Muscle layer of colon (tissue), 2 donors: ENCODE measurements around the gene GRIN3B.

ENCODE experiments used
- H3K27ac ChIP-seq: one replicate; pipeline ENCODE4 v1.7.0; 2013; ENCODE audit warnings: low read depth, mild to moderate bottlenecking, low read length, moderate library complexity
- H3K27me3 ChIP-seq, 2 donors: one replicate each; pipeline ENCODE4 v1.7.0; 2013; ENCODE audit warnings: low read length in 2 of 2, mild to moderate bottlenecking in 2 of 2; ENCODE audit not compliant: insufficient read depth in 2 of 2, control insufficient read depth in 1 of 2
- H3K36me3 ChIP-seq: one replicate; pipeline ENCODE4 v1.7.0; 2013; ENCODE audit warnings: mild to moderate bottlenecking, low read length; ENCODE audit not compliant: insufficient read depth
- H3K4me1 ChIP-seq: one replicate; pipeline ENCODE4 v1.7.0; 2013; ENCODE audit warnings: mild to moderate bottlenecking, low read length; ENCODE audit not compliant: insufficient read depth
- H3K4me3 ChIP-seq, 2 donors: one replicate each; pipeline ENCODE4 v1.7.0; 2013; ENCODE audit warnings: low read length in 2 of 2, low read depth in 1 of 2, mild to moderate bottlenecking in 1 of 2, moderate library complexity in 1 of 2
- H3K9ac ChIP-seq: one replicate; pipeline ENCODE4 v1.7.0; 2013; ENCODE audit warnings: low read length
- H3K9me3 ChIP-seq: one replicate; pipeline ENCODE4 v1.7.0; 2013; ENCODE audit warnings: mild to moderate bottlenecking, low read length
- donor health status: abdominal sarcoma.
- donor health status: Adenocarcinoma of cecum.

GRIN3B gene

DNA sequence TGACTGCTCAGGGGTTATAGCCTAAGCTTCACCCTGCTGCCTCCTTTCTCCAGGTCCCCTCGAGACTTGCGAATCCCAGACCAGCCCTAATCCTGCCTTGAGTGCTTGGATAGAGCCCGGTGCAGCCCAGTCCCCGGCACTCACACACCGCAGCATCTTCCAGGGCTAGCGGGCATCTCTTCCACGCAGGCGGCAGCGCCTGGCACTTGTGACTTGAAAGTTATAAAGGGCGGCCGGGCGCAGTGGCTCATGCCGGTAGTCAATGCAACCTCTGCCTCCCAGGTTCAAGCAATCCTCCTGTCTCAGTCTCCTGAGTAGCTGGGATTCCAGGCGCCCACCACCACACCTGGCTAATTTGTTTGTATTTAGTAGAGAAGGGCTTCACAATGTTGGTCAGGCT lies 14.1 kb upstream of the GRIN3B start:
- Histone ChIP-seq H3K36me3 (peaks cover 22% of the 10 kb centered on the region), H3K27ac (no peak overlapping the region), H3K9me3 (no peaks in the 10 kb centered on the region), H3K9ac (no peak overlapping the region), H3K4me1 (peaks cover 11% of the 10 kb centered on the region), H3K4me3 (no peak overlapping the region), H3K27me3 (no peaks in the 10 kb centered on the region)

DNA sequence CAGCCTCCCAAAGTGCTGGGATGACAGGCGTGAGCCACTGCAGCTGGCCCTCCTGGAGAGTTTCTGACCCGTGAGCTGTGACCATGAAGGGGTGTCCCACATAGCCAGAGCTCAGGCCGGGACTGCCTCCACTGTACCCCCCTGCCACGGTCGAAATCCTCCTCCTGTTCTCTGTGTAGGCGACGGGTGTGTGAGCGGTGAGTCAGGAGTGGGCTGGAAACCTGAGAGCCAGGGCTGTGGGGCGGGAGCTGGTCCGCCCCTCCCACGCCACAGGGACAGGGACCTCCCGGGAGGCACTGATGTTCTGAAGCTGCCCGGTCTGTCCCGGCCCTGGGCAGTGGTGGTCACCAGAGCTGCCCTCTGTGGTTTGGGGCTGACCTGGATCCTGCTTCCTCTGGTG lies 12.1 kb upstream of the GRIN3B start:
- Histone ChIP-seq H3K4me1 (peaks cover 11% of the 10 kb centered on the region), H3K36me3 (peaks cover 25% of the 10 kb centered on the region), H3K27me3 (no peaks in the 10 kb centered on the region), H3K4me3 (no peak overlapping the region), H3K9ac (no peak overlapping the region), H3K9me3 (no peaks in the 10 kb centered on the region), H3K27ac (no peak overlapping the region)

GRCh38 chr19:988510-988909 lies 11.7 kb upstream of the GRIN3B start:
- H3K9ac ChIP-seq: no peak overlapping the region
- H3K27ac ChIP-seq: no peak overlapping the region
- peaks cover 10% of the 10 kb centered on the region for H3K4me1 ChIP-seq
- peaks cover 29% of the 10 kb centered on the region for H3K36me3 ChIP-seq
- H3K27me3 ChIP-seq: no peaks in the 10 kb centered on the region
- H3K9me3 ChIP-seq: no peaks in the 10 kb centered on the region
- no peak overlapping the region for H3K4me3 ChIP-seq

DNA sequence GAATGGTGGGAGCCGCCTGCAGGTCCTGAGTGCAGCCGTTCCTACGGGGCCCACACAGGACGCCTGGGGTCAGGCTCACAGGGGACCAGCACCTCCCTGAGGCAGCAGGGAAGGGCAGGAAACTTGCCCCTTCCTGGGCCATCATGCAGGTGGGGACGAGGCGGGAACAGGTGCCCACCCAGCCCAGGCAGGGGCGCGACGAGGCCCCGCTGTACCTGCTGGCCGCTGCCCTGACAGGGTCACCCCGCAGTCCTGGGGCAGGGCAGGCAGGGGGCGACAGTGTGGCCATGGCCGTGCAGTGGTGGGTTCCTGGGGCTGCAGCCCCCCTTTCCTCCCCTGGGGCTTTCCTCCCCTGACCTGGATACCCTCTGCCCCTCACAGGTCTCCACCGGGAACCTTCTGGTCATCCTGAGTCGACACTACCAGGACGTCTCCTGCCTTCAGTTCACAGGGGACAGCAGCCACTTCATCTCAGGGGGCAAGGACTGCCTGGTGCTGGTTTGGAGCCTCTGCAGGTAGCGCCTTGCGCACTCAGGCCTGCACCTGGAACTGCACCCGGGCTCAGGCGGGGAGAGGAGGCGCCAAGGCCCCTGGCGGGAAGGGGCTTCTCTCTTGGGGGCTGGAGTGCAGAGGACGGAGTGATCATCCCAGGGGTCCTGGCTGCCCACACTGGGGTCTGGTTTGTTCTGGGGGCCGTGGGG lies 10.7 kb upstream of the GRIN3B start:
- H3K4me3 ChIP-seq: no peak overlapping the region
- H3K4me1 ChIP-seq: peaks cover 5% of the 10 kb centered on the region
- no peak overlapping the region for H3K9ac ChIP-seq
- H3K27me3 ChIP-seq: peaks cover 0 to 5% of the 10 kb centered on the region in 2 donors
- H3K27ac ChIP-seq: no peak overlapping the region
- no peaks in the 10 kb centered on the region for H3K9me3 ChIP-seq
- peaks cover 34% of the 10 kb centered on the region for H3K36me3 ChIP-seq

GRCh38 chr19:990119-990571 lies 10.1 kb upstream of the GRIN3B start:
- Histone ChIP-seq H3K36me3 (peaks cover 34% of the 10 kb centered on the region), H3K27me3 (peaks cover 0 to 11% of the 10 kb centered on the region in 2 donors)

DNA sequence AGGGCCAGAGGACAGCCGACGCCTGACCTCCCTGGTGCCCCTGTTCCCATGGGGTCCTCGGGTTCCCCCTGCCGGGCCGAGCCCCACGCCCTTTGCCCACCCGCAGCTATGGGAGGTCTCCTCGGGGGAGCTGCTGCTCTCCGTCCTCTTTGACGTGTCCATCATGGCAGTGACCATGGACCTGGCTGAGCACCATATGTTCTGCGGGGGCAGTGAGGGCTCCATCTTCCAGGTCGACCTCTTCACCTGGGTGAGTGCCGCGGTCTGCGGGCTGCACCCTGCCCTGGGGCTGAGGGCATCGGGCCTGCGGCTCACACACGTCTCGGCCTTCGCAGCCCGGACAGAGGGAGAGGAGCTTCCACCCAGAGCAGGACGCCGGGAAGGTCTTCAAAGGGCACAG lies 9.5 kb upstream of the GRIN3B start:
- Histone ChIP-seq H3K9me3 (no peaks in the 10 kb centered on the region), H3K4me1 (no peaks in the 10 kb centered on the region), H3K27me3 (peaks cover 4 to 17% of the 10 kb centered on the region in 2 donors), H3K27ac (no peak overlapping the region), H3K9ac (no peak overlapping the region), H3K4me3 (no peak overlapping the region), H3K36me3 (peaks cover 32% of the 10 kb centered on the region)

More at GRCh38 chr19:990119-990571, 10.1 kb upstream of the GRIN3B start:
- H3K27ac ChIP-seq: no peak overlapping the region
- no peak overlapping the region for H3K9ac ChIP-seq
- H3K9me3 ChIP-seq: no peaks in the 10 kb centered on the region
- H3K4me3 ChIP-seq: no peak overlapping the region
- H3K4me1 ChIP-seq: no peaks in the 10 kb centered on the region

DNA sequence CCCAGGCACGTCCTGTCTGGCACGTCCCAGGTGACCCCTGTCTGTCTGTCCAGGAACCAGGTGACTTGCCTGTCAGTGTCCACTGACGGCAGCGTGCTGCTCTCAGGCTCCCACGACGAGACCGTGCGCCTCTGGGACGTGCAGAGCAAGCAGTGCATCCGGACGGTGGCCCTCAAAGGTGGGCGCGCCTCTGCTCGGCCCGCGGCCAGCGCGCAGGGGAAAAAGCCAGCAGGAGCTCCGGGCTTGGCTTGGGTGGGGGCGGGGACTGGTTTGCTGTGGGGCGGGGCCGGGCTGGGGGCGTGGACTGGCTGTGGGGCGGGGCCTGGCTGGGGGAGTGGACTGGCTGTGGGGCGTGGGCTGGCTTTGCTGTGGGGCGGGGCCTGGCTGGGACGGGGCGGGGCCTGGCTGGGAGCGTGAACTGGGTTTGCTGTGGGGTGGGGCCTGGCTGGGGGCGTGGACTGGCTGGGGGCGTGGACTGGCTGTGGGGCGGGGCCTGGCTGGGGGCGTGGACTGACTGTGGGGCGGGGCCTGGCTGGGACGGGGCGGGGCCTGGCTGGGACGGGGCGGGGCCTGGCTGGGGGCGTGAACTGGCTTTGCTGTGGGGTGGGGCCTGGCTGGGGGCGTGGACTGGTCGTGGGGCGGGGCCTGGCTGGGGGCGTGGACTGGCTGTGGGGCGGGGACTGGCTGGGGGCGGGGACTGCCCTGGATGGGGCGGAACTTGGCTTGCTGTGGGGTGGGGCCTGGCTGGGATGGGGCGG lies 8.9 kb upstream of the GRIN3B start:
- Histone ChIP-seq H3K9me3 (no peaks in the 10 kb centered on the region), H3K27ac (no peak overlapping the region), H3K4me1 (no peaks in the 10 kb centered on the region), H3K9ac (no peak overlapping the region), H3K36me3 (peaks cover 29% of the 10 kb centered on the region), H3K4me3 (no peak overlapping the region), H3K27me3 (peaks cover 9 to 23% of the 10 kb centered on the region in 2 donors)

- Histone ChIP-seq H3K9me3 (no peaks in the 10 kb centered on the region), H3K4me1 (no peaks in the 10 kb centered on the region), H3K4me3 (no peak overlapping the region), H3K36me3 (peaks cover 21% of the 10 kb centered on the region), H3K27me3 (peaks cover 9 to 31% of the 10 kb centered on the region in 2 donors), H3K9ac (no peak overlapping the region), H3K27ac (no peak overlapping the region)
Observed at GRCh38 chr19:991932-992669, 8.1 kb upstream of the GRIN3B start.

GRCh38 chr19:992670-993055 lies 7.6 kb upstream of the GRIN3B start:
- Histone ChIP-seq H3K4me1 (no peaks in the 10 kb centered on the region), H3K9me3 (no peaks in the 10 kb centered on the region), H3K27me3 (peaks cover 9 to 36% of the 10 kb centered on the region in 2 donors), H3K27ac (no peak overlapping the region), H3K9ac (no peak overlapping the region), H3K4me3 (no peak overlapping the region), H3K36me3 (peaks cover 17% of the 10 kb centered on the region)

- no peak overlapping the region for H3K9ac ChIP-seq
- no peaks in the 10 kb centered on the region for H3K9me3 ChIP-seq
- no peak overlapping the region for H3K27ac ChIP-seq
- peaks cover 14 to 44% of the 10 kb centered on the region in 2 donors for H3K27me3 ChIP-seq
- peaks cover 17% of the 10 kb centered on the region for H3K36me3 ChIP-seq
- H3K4me3 ChIP-seq: no peak overlapping the region
- no peaks in the 10 kb centered on the region for H3K4me1 ChIP-seq
Observed at GRCh38 chr19:993361-993830, 6.8 kb upstream of the GRIN3B start.

DNA sequence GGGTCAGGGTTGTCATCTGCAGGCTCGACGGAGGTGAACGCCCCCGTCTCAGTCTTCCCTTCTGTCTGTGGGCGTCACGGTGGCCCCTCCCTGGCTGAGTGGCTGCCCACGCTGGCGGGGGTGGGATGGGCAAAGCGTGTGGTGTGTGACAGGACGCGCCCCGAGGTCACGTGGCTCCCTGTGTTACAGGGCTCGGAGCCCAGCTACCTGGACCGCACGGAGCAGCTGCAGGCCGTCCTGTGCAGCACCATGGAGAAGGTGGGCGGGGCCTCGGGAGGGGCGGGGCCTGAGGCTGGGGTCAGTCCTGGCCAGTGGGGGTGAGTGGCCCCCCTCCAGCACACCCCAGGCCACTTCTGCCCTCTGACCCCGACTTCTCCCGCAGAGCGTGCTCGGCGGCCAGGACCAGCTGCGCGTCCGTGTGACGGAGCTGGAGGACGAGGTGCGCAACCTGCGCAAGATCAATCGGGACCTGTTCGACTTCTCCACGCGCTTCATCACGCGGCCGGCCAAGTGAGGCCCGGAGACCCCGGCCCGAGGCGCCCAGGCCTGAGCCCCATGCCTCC lies 6.3 kb upstream of the GRIN3B start:
- no peak overlapping the region for H3K9ac ChIP-seq
- no peaks in the 10 kb centered on the region for H3K9me3 ChIP-seq
- H3K4me1 ChIP-seq: no peaks in the 10 kb centered on the region
- H3K4me3 ChIP-seq: no peak overlapping the region
- H3K36me3 ChIP-seq: peaks cover 17% of the 10 kb centered on the region
- no peak overlapping the region for H3K27ac ChIP-seq
- peaks cover 19 to 49% of the 10 kb centered on the region in 2 donors for H3K27me3 ChIP-seq
